HEK293 (cell line): ENCODE results near the gene ESRRG.

Experiments
- CTCF ChIA-PET: fragments of 350-600 bp; formaldehyde crosslinking; extraction: SDS; loops from one replicate; lab custom pipeline; 2021; ENCODE audit warnings: antibody characterized with exemption; lab: Yijun Ruan, JAX
- POLR2A ChIA-PET: fragments of 300-600 bp; formaldehyde crosslinking; extraction: SDS; loops from one replicate; lab custom pipeline; 2020; ENCODE audit warnings: antibody characterized with exemption, inconsistent platforms; lab: Yijun Ruan, JAX
- H3K27ac ChIP-seq: fragments of 200-500 bp; sonication (Bioruptor generic); 2 replicates; pipeline ENCODE4 v1.5.1; 2014; ENCODE audit warnings: low read depth, low read length, control low read depth, inconsistent platforms; ENCODE audit errors: extremely low read depth
- H3K36me3 ChIP-seq, 2 experiments: fragments of 200-500 bp in 1 of 2; sonication (Bioruptor generic) in 1 of 2; 1 replicate in 1 of 2; 2 replicates in 1 of 2; pipeline ENCODE4 v1.5.1; 2014 to 2017; ENCODE audit warnings: inconsistent platforms in 2 of 2, low read length in 2 of 2; ENCODE audit not compliant: control insufficient read depth in 2 of 2, insufficient read depth in 1 of 2
- H3K4me1 ChIP-seq: fragments of 200-500 bp; sonication (Bioruptor generic); 2 replicates; pipeline ENCODE4 v1.5.1; 2014; ENCODE audit warnings: mild to moderate bottlenecking, low read length, inconsistent platforms; ENCODE audit not compliant: control insufficient read depth, insufficient read depth
- H3K4me3 ChIP-seq: 2 replicates; pipeline ENCODE4 v1.5.1; 2011; ENCODE audit warnings: low read depth, mild to moderate bottlenecking, control low read depth, low read length, moderate library complexity
- H3K9me3 ChIP-seq: fragments of 200-500 bp; sonication (Bioruptor generic); 2 replicates; pipeline ENCODE4 v1.5.1; 2014; ENCODE audit warnings: low read depth, low read length, inconsistent platforms; ENCODE audit not compliant: control insufficient read depth, insufficient read depth
- ELK4 ChIP-seq: IDR thresholded peaks from 2 replicates; pipeline ENCODE4 v1.6.1; 2011; ENCODE audit warnings: mild to moderate bottlenecking, low read depth, low read length, borderline replicate concordance
- GFI1B ChIP-seq: fragments of 450-650 bp; formaldehyde crosslinking; IDR thresholded peaks from 2 replicates; pipeline ENCODE4 v1.5.1; 2016; ENCODE audit warnings: missing biosample characterization, missing genetic modification characterization
- HOXA7 ChIP-seq: sonication (generic); formaldehyde crosslinking; IDR thresholded peaks from 2 replicates; pipeline ENCODE4 v1.8.1; 2022; ENCODE audit warnings: missing genetic modification reagents, borderline replicate concordance
- KLF8 ChIP-seq: fragments of 450-650 bp; formaldehyde crosslinking; IDR thresholded peaks from 2 replicates; pipeline ENCODE4 v1.5.1; 2016; ENCODE audit warnings: missing biosample characterization, missing genetic modification characterization
- MEIS1 ChIP-seq: sonication (generic); formaldehyde crosslinking; IDR thresholded peaks from 2 replicates; pipeline ENCODE4 v1.8.1; 2022; ENCODE audit warnings: missing genetic modification reagents, mild to moderate bottlenecking, borderline replicate concordance
- OVOL3 ChIP-seq: fragments of 450-650 bp; formaldehyde crosslinking; IDR thresholded peaks from 2 replicates; pipeline ENCODE4 v1.5.1; 2016; ENCODE audit warnings: missing biosample characterization, missing genetic modification characterization
- SALL2 ChIP-seq: fragments of 450-650 bp; formaldehyde crosslinking; IDR thresholded peaks from 2 replicates; pipeline ENCODE4 v1.5.0; 2017; ENCODE audit warnings: missing biosample characterization, mild to moderate bottlenecking, missing genetic modification characterization, borderline replicate concordance
- ZBTB21 ChIP-seq: fragments of 450-650 bp; formaldehyde crosslinking; IDR thresholded peaks from 2 replicates; pipeline ENCODE4 v1.5.1; 2017; ENCODE audit warnings: missing biosample characterization, missing genetic modification characterization
- ZNF112 ChIP-seq: fragments of 450-650 bp; formaldehyde crosslinking; IDR thresholded peaks from 2 replicates; pipeline ENCODE4 v1.5.0; 2017; ENCODE audit warnings: missing biosample characterization, missing genetic modification characterization
- ZNF132 ChIP-seq: fragments of 450-650 bp; formaldehyde crosslinking; IDR thresholded peaks from 2 replicates; pipeline ENCODE4 v1.5.1; 2017; ENCODE audit warnings: missing biosample characterization, missing genetic modification characterization, borderline replicate concordance
- ZNF146 ChIP-seq: fragments of 450-650 bp; formaldehyde crosslinking; IDR thresholded peaks from 2 replicates; pipeline ENCODE4 v1.5.1; 2016; ENCODE audit warnings: missing biosample characterization, missing genetic modification characterization
- ZNF169 ChIP-seq: fragments of 450-650 bp; formaldehyde crosslinking; IDR thresholded peaks from 2 replicates; pipeline ENCODE4 v1.5.1; 2016; ENCODE audit warnings: missing biosample characterization, missing genetic modification characterization
- ZNF19 ChIP-seq: fragments of 450-650 bp; formaldehyde crosslinking; IDR thresholded peaks from 2 replicates; pipeline ENCODE4; 2016; ENCODE audit warnings: missing biosample characterization, missing genetic modification characterization, low read depth
- ZNF248 ChIP-seq: fragments of 450-650 bp; formaldehyde crosslinking; IDR thresholded peaks from 2 replicates; pipeline ENCODE4 v1.5.1; 2017; ENCODE audit warnings: missing biosample characterization, missing genetic modification characterization
- ZNF266 ChIP-seq: fragments of 450-650 bp; formaldehyde crosslinking; IDR thresholded peaks from 2 replicates; pipeline ENCODE4 v1.5.1; 2016; ENCODE audit warnings: missing biosample characterization, missing genetic modification characterization, low read depth
- ZNF416 ChIP-seq: fragments of 450-650 bp; formaldehyde crosslinking; IDR thresholded peaks from 2 replicates; pipeline ENCODE4 v1.5.1; 2016; ENCODE audit warnings: missing biosample characterization, missing genetic modification characterization
- ZNF473 ChIP-seq: fragments of 450-650 bp; formaldehyde crosslinking; IDR thresholded peaks from 2 replicates; pipeline ENCODE4 v1.5.1; 2017; ENCODE audit warnings: missing biosample characterization, missing genetic modification characterization
- ZNF521 ChIP-seq: fragments of 450-650 bp; formaldehyde crosslinking; IDR thresholded peaks from 2 replicates; pipeline ENCODE4 v1.5.1; 2017; ENCODE audit warnings: missing biosample characterization, mild to moderate bottlenecking, missing genetic modification characterization
- ZNF580 ChIP-seq: fragments of 450-650 bp; formaldehyde crosslinking; IDR thresholded peaks from 2 replicates; pipeline ENCODE4 v1.5.1; 2016; ENCODE audit warnings: missing biosample characterization, missing genetic modification characterization
- ZNF621 ChIP-seq: fragments of 450-650 bp; formaldehyde crosslinking; IDR thresholded peaks from 2 replicates; pipeline ENCODE4 v1.5.1; 2017; ENCODE audit warnings: missing biosample characterization, missing genetic modification characterization
- ZNF624 ChIP-seq: fragments of 450-650 bp; formaldehyde crosslinking; IDR thresholded peaks from 2 replicates; pipeline ENCODE4 v1.5.1; 2017; ENCODE audit warnings: missing biosample characterization, missing genetic modification characterization
- ZNF664 ChIP-seq: fragments of 450-650 bp; formaldehyde crosslinking; IDR thresholded peaks from 2 replicates; pipeline ENCODE4 v1.5.1; 2016; ENCODE audit warnings: missing biosample characterization, missing genetic modification characterization
- ZNF747 ChIP-seq: fragments of 450-650 bp; formaldehyde crosslinking; IDR thresholded peaks from 2 replicates; pipeline ENCODE4 v1.5.1; 2016; ENCODE audit warnings: missing biosample characterization, missing genetic modification characterization
- ZNF791 ChIP-seq: fragments of 450-650 bp; formaldehyde crosslinking; IDR thresholded peaks from 2 replicates; pipeline ENCODE4 v1.5.1; 2016; ENCODE audit warnings: missing biosample characterization, missing genetic modification characterization

Gene ESRRG

GRCh38 chr1:216757110-216757509 is 33.9 kb upstream of the ESRRG start (continued):
- TF ChIP-seq ZNF624 (no peak), ZNF621 (tag by site-specific recombination) (no peak), ZNF521 (no peak), ZNF747 (tag by site-specific recombination) (no peak)

- CTCF ChIA-PET = interaction anchor here (1.0 kb wide), 1 partner anchor 11 kb away, joined by 3 read pairs; no protein-coding TSS in a partner anchor
- Histone ChIP-seq H3K27ac (no peak overlapping the region), H3K4me3 (no peak overlapping the region), H3K9me3 (no peaks in the 10 kb centered on the region), H3K36me3 (no peaks in the 10 kb centered on the region), H3K4me1 (no peaks in the 10 kb centered on the region)
- POLR2A ChIA-PET = no interaction called here
- TF ChIP-seq ZNF112 (tag by site-specific recombination) (no peak), ZNF580 (no peak), ZNF791 (tag by site-specific recombination) (no peak), ZNF473 (tag by site-specific recombination) (no peak), ZNF416 (tag by site-specific recombination) (no peak), ZNF132 (tag by site-specific recombination) (no peak), GFI1B (tag by site-specific recombination) (no peak), ZNF19 (tag by site-specific recombination) (no peak), HOXA7 (CRISPR knock-in tag) (no peak), ZNF266 (no peak), ZNF146 (tag by site-specific recombination) (no peak), ZNF664 (tag by site-specific recombination) (no peak), SALL2 (tag by site-specific recombination) (no peak)
Observed at GRCh38 chr1:216750961-216751360, 27.7 kb upstream of the ESRRG start.

- H3K4me3 ChIP-seq = no peak overlapping the region
- CTCF ChIA-PET = interaction anchor here (0.5 to 1.6 kb wide), 17 partner anchors 9 to 1339 kb away, joined by 3 to 11 read pairs (median 3); no protein-coding TSS in a partner anchor
- POLR2A ChIA-PET = no interaction called here
Observed at GRCh38 chr1:216750031-216750627, 26.9 kb upstream of the ESRRG start.

More at GRCh38 chr1:216750031-216750627, 26.9 kb upstream of the ESRRG start:
- no peak for TF ChIP-seq ZNF169 (tag by site-specific recombination)
- no peak for TF ChIP-seq KLF8 (tag by site-specific recombination)
- TF ChIP-seq ZNF248 = no peak
- TF ChIP-seq ZNF473 (tag by site-specific recombination) = no peak
- no peak for TF ChIP-seq OVOL3 (tag by site-specific recombination)
- TF ChIP-seq ELK4 = no peak
- no peak for TF ChIP-seq ZBTB21 (tag by site-specific recombination)
- TF ChIP-seq MEIS1 (CRISPR knock-in tag) = no peak
- TF ChIP-seq, all 188 proteins: peak for 0
- no peaks in the 10 kb centered on the region for H3K9me3 ChIP-seq
- H3K36me3 ChIP-seq = no peaks in the 10 kb centered on the region
- H3K4me1 ChIP-seq = no peaks in the 10 kb centered on the region
- H3K27ac ChIP-seq = no peak overlapping the region
